GM12878 (cell line): ENCODE data around the gene ARMS2. TPM values are rescaled to one million over a fixed set of nuclear protein-coding genes. Genes with fewer than 3 reads are reported as not detected.

ENCODE experiments used
- ATAC-seq: fragments of 200-7000 bp; cut with Tn5 transposase; 3 replicates; pipeline ENCODE4 v1.9.1; 2020; ENCODE audit warnings: mild to moderate bottlenecking, moderate library complexity
- BruUV-seq: library from RNA; stranded (reverse); fragments of 400-500 nt; replicated peaks from 2 replicates; lab custom pipeline; 2021; lab: Mats Ljungman, UMichigan
- CTCF ChIA-PET: fragments of 300-600 bp; sonication (Branson Sonifier 250); formaldehyde crosslinking; extraction: SDS; loops from one replicate; lab custom pipeline; 2021; ENCODE audit warnings: inconsistent platforms; lab: Yijun Ruan, JAX
- POLR2A ChIA-PET: fragments of 350-600 bp; formaldehyde crosslinking; extraction: SDS; loops from one replicate; lab custom pipeline; 2021; ENCODE audit warnings: inconsistent platforms; lab: Charles Lee
- RAD21 ChIA-PET: fragments of 300-600 bp; sonication (Branson Sonifier 250); formaldehyde crosslinking; loops from one replicate; lab custom pipeline; 2023; ENCODE audit warnings: antibody characterized with exemption; ENCODE audit not compliant: unreplicated experiment; lab: Charles Lee
- SMC1A ChIA-PET: fragments of 300-600 bp; sonication (Branson Sonifier 250); formaldehyde crosslinking; loops from one replicate; lab custom pipeline; 2023; ENCODE audit not compliant: unreplicated experiment, uncharacterized antibody; lab: Charles Lee
- DNase-seq: peaks from one replicate; pipeline ENCODE4 v3.0.0-alpha.2; 2011; ENCODE audit warnings: low read depth, low spot score
- FAIRE-seq: peaks from 3 replicates; lab custom pipeline; 2011; peaks lifted over from hg19 to GRCh38; lab: Jason Lieb, UNC
- H2AFZ ChIP-seq: 2 replicates; pipeline ENCODE4 v1.6.0; 2011; ENCODE audit warnings: low read depth, low read length, control low read depth; ENCODE audit not compliant: control insufficient read depth
- H3K27ac ChIP-seq: 2 replicates; pipeline ENCODE4 v1.5.1; 2011; ENCODE audit warnings: control low read depth; ENCODE audit not compliant: control insufficient read depth, insufficient read depth
- H3K27me3 ChIP-seq, 2 experiments: replicated peaks in 1 of 2; 2 replicates each; pipeline versions ENCODE4 v1.6.0 to v1.6.1; 2011; ENCODE audit warnings: low read length in 1 of 2; ENCODE audit not compliant: control insufficient read depth in 2 of 2, insufficient read depth in 2 of 2
- H3K36me3 ChIP-seq, 2 experiments: 2 replicates each; pipeline ENCODE4 v1.5.1; 2011; ENCODE audit warnings: low read length in 1 of 2; ENCODE audit not compliant: control insufficient read depth in 2 of 2, insufficient read depth in 2 of 2
- H3K4me1 ChIP-seq: 2 replicates; pipeline ENCODE4 v1.6.1; 2011; ENCODE audit warnings: mild to moderate bottlenecking, low read length, moderate library complexity, mixed read lengths; ENCODE audit not compliant: control insufficient read depth, insufficient read depth
- H3K4me2 ChIP-seq: 2 replicates; pipeline ENCODE4 v1.6.0; 2011; ENCODE audit warnings: control low read depth; ENCODE audit not compliant: control insufficient read depth, insufficient read depth
- H3K4me3 ChIP-seq: fragments of 200-600 bp; sonication (generic); 2 replicates; pipeline ENCODE4 v1.5.1; 2016
- H3K79me2 ChIP-seq: 2 replicates; pipeline ENCODE4 v1.6.0; 2011; ENCODE audit warnings: low read length; ENCODE audit not compliant: control insufficient read depth, insufficient read depth
- H3K9ac ChIP-seq: 2 replicates; pipeline ENCODE4 v1.8.0; 2011; ENCODE audit warnings: low read length, control low read depth, mixed read lengths; ENCODE audit not compliant: control insufficient read depth, insufficient read depth
- H3K9me3 ChIP-seq: replicated peaks from 3 replicates; pipeline ENCODE4 v1.5.1; 2011; ENCODE audit warnings: mild to moderate bottlenecking, low read length; ENCODE audit not compliant: control insufficient read depth, insufficient read depth
- H4K20me1 ChIP-seq: 2 replicates; pipeline ENCODE4 v1.6.0; 2011; ENCODE audit not compliant: control insufficient read depth, insufficient read depth
- ATF7 ChIP-seq: fragments of 450-650 bp; IDR thresholded peaks from 2 replicates; pipeline ENCODE4 v1.6.1; 2016; ENCODE audit warnings: low read depth, mild to moderate bottlenecking
- EED ChIP-seq: sonication (generic); IDR thresholded peaks from 2 replicates; pipeline ENCODE4 v1.6.1; 2016; ENCODE audit warnings: antibody characterized with exemption, low read depth
- FOXK2 ChIP-seq: fragments of 450-650 bp; IDR thresholded peaks from 2 replicates; pipeline ENCODE4 v1.6.1; 2017; ENCODE audit warnings: mild to moderate bottlenecking, moderate library complexity
- HDAC2 ChIP-seq: fragments of 200-600 bp; sonication (generic); IDR thresholded peaks from 2 replicates; pipeline ENCODE4 v1.6.1; 2017
- KAT2A ChIP-seq: conservative IDR thresholded peaks from 2 replicates; pipeline ENCODE4 v1.6.1; 2011; ENCODE audit warnings: low read depth, low read length; ENCODE audit not compliant: control insufficient read depth
- MEF2A ChIP-seq: IDR thresholded peaks from 2 replicates; pipeline ENCODE4 v1.6.1; 2011; ENCODE audit warnings: low read depth, mild to moderate bottlenecking, low read length, moderate library complexity; ENCODE audit not compliant: insufficient read depth
- NFIC ChIP-seq: IDR thresholded peaks from 2 replicates; pipeline ENCODE4 v1.6.1; 2012; ENCODE audit warnings: low read depth, mild to moderate bottlenecking, inconsistent platforms, low read length, moderate library complexity
- POLR2A ChIP-seq: IDR thresholded peaks from 2 replicates; pipeline ENCODE4 v1.6.1; 2011; ENCODE audit warnings: low read depth, mild to moderate bottlenecking, low read length
- RELA ChIP-seq: fragments of 450-650 bp; IDR thresholded peaks from 2 replicates; pipeline ENCODE4 v1.8.0; 2014; ENCODE audit warnings: borderline replicate concordance; ENCODE audit not compliant: partially characterized antibody
- SIN3A ChIP-seq: IDR thresholded peaks from 2 replicates; pipeline ENCODE4 v1.6.1; 2012; ENCODE audit warnings: low read depth, low read length, improper control_type of control experiment
- TCF3 ChIP-seq: IDR thresholded peaks from 2 replicates; pipeline ENCODE4 v1.6.1; 2012; ENCODE audit warnings: low read depth, mild to moderate bottlenecking, low read length, borderline replicate concordance; ENCODE audit not compliant: insufficient read depth
- ZBED1 ChIP-seq: IDR thresholded peaks from 2 replicates; pipeline ENCODE4 v1.6.1; 2016; ENCODE audit warnings: borderline replicate concordance
- ZZZ3 ChIP-seq: IDR thresholded peaks from 2 replicates; pipeline ENCODE4 v1.6.1; 2011; ENCODE audit warnings: low read depth; ENCODE audit not compliant: control insufficient read depth, insufficient read length
- WGBS: methylation state at CpG from one replicate; pipeline ENCODE4 v1.1.6; 2016; ENCODE audit warnings: low lambda C conversion rate; ENCODE audit not compliant: insufficient replicate concordance, insufficient coverage; ENCODE audit errors: missing lambda C conversion rate; 5-methylcytosine and 5-hydroxymethylcytosine counted together
- in situ Hi-C: fragments of 300-500 bp; cut with MboI; formaldehyde crosslinking; loops from 9 replicates; pipeline ENCODE4 v1.14.3; 2018; ENCODE audit warnings: mixed read lengths
- intact Hi-C: fragments of 100-400 bp; cut with micrococcal nuclease; formaldehyde crosslinking; loops from one replicate; pipeline ENCODE4 v1.14.2; 2022; ENCODE audit not compliant: unreplicated experiment
- polyA plus RNA-seq, 11 experiments: library from polyadenylated mRNA; depleted of rRNA in 4 of 11; unstranded in 6 of 11; stranded (reverse) in 5 of 11; fragments of >200 nt; fragmentation: Nextera tagmentation in 4 of 11; fragmentation: Illumina TruSeq in 1 of 11; extraction: Ambion mirVana in 4 of 11; extraction: Trizol in 1 of 11; gene quantifications; 1 replicate in 1 of 11; 2 replicates in 10 of 11; pipeline versions ENCODE4 v1.2.1 to v1.2.3, GENCODE V29; 2011 to 2016; ENCODE audit warnings: inconsistent platforms in 2 of 11, missing spikeins in 2 of 11, low read depth in 1 of 11
- total RNA-seq, 4 experiments: library from RNA; depleted of rRNA in 3 of 4; stranded (reverse); fragments of >200 nt in 3 of 4; fragmentation: Illumina TruSeq in 1 of 4; extraction: Trizol in 1 of 4; gene quantifications; 2 replicates each; pipeline versions ENCODE4 v1.2.1 to v1.2.3, GENCODE V29; 2013 to 2021
- TF ChIP-seq, protein P1 (sequence below), 3 experiments: IDR thresholded peaks in 2 of 3; conservative IDR thresholded peaks in 1 of 3; 2 replicates each; pipeline ENCODE4 v1.5.1; 2011; ENCODE audit warnings: low read depth in 3 of 3, low read length in 3 of 3, mild to moderate bottlenecking in 3 of 3, control low read depth in 2 of 3, moderate library complexity in 2 of 3, inconsistent platforms in 1 of 3, mixed read lengths in 1 of 3; ENCODE audit not compliant: control insufficient read depth in 2 of 3, insufficient read depth in 1 of 3; ENCODE audit errors: extremely low read depth in 1 of 3
- TF ChIP-seq, protein P2 (sequence below): IDR thresholded peaks from 2 replicates; pipeline ENCODE4 v1.6.1; 2011; ENCODE audit warnings: low read depth, low read length, improper control_type of control experiment, borderline replicate concordance
- TF ChIP-seq, protein P3 (sequence below): IDR thresholded peaks from 2 replicates; pipeline ENCODE4 v1.6.1; 2012; ENCODE audit warnings: low read depth, low read length, improper control_type of control experiment
- TF ChIP-seq, protein P4 (sequence below): IDR thresholded peaks from 2 replicates; pipeline ENCODE4 v1.6.1; 2011; ENCODE audit warnings: borderline replicate concordance, low read depth, mild to moderate bottlenecking, moderate library complexity, low read length; ENCODE audit not compliant: insufficient read depth, poor library complexity, severe bottlenecking
- TF ChIP-seq, protein P5 (sequence below): fragments of 450-650 bp; IDR thresholded peaks from 2 replicates; pipeline ENCODE4 v1.6.1; 2017; ENCODE audit warnings: low read depth, mild to moderate bottlenecking, moderate library complexity

The ARMS2 gene
- total and polyA plus RNA-seq, 10 of the 15 experiments (the other 5 are each of a cell fraction or from before 2014, with no cell fraction given): not detected

DNA sequence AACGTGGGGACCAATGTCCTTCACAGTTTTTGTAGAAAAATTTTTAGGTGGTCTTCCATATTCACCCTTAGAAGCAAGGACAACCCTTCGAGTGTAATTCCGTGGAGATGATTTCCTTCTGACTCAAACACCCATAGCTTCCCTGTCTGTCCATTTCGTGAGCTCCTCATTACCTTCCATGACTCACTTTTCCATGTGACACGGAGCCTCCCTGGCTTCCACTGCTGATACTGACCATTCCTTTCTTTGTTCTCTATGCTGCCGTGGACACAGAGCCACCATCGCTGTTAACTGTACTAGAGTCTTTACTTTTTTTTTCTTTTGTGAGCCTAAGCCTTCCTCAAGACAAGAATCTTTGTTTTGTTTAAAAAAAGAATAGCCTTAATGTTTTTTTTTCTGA is 12.5 kb upstream of the ARMS2 start (continued):
- TF ChIP-seq, protein P1, sequence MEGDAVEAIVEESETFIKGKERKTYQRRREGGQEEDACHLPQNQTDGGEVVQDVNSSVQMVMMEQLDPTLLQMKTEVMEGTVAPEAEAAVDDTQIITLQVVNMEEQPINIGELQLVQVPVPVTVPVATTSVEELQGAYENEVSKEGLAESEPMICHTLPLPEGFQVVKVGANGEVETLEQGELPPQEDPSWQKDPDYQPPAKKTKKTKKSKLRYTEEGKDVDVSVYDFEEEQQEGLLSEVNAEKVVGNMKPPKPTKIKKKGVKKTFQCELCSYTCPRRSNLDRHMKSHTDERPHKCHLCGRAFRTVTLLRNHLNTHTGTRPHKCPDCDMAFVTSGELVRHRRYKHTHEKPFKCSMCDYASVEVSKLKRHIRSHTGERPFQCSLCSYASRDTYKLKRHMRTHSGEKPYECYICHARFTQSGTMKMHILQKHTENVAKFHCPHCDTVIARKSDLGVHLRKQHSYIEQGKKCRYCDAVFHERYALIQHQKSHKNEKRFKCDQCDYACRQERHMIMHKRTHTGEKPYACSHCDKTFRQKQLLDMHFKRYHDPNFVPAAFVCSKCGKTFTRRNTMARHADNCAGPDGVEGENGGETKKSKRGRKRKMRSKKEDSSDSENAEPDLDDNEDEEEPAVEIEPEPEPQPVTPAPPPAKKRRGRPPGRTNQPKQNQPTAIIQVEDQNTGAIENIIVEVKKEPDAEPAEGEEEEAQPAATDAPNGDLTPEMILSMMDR (IDR thresholded peaks at IDR 0.05 in 2 of 3, conservative IDR thresholded peaks at IDR 0.05 in 1 of 3; ENCODE audit: control insufficient read depth in 2 of 3, extremely low read depth in 1 of 3, insufficient read depth in 1 of 3, low read depth in 3 of 3, low read length in 3 of 3): no peak

DNA sequence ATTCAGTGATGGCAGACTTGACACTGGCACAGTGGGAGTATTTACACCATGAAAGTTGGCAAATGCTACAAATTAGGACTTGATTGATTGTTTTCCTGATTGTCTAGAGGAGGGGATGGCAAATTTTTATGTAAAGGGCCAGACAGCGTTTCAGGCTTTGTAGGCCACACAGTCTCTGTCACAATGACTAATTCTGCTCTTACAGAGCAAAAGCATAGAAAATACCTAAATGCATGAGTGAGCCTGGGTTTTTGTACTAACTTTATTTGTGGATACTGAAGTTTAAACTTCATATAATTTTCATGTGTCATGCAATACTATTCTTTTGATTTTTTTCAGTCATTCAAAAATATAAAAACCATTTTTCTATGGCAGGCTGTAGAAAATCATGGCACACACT is 9.0 kb upstream of the ARMS2 start:
- Histone ChIP-seq H3K4me1 (no peaks in the 10 kb centered on the region), H3K27ac (no peak overlapping the region), H3K36me3 (no peaks in the 10 kb centered on the region), H3K9ac (no peak overlapping the region), H3K79me2 (no peaks in the 10 kb centered on the region), H3K27me3 (no peaks in the 10 kb centered on the region), H4K20me1 (no peaks in the 10 kb centered on the region), H2AFZ (no peak overlapping the region), H3K4me3 (no peak overlapping the region), H3K9me3 (no peaks in the 10 kb centered on the region), H3K4me2 (no peak overlapping the region)
- FAIRE-seq: no peak
- SMC1A ChIA-PET: no interaction called here
- RAD21 ChIA-PET: no interaction called here
- ATAC-seq: no peak
- in situ Hi-C loops: no loop called here
- CTCF ChIA-PET: interaction anchor here (3.2 kb wide), 1 partner anchor 10 kb away, joined by 17 read pairs; no protein-coding TSS in a partner anchor
- BruUV-seq: no TSS peak
- intact Hi-C loops: no loop called here
- POLR2A ChIA-PET: no interaction called here
- DNase-seq: no peak
- WGBS: 0% methylated on average over 1 of the region's 1 CpG
- no peak for TF ChIP-seq NFIC
- TF ChIP-seq SIN3A: no peak
- TF ChIP-seq, protein P2, sequence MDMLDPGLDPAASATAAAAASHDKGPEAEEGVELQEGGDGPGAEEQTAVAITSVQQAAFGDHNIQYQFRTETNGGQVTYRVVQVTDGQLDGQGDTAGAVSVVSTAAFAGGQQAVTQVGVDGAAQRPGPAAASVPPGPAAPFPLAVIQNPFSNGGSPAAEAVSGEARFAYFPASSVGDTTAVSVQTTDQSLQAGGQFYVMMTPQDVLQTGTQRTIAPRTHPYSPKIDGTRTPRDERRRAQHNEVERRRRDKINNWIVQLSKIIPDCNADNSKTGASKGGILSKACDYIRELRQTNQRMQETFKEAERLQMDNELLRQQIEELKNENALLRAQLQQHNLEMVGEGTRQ: no peak
- TF ChIP-seq EED: no peak
- TF ChIP-seq MEF2A: no peak
- no peak for TF ChIP-seq FOXK2
- TF ChIP-seq, protein P3, sequence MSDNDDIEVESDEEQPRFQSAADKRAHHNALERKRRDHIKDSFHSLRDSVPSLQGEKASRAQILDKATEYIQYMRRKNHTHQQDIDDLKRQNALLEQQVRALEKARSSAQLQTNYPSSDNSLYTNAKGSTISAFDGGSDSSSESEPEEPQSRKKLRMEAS: no peak
- TF ChIP-seq KAT2A: no peak
- TF ChIP-seq, protein P4, sequence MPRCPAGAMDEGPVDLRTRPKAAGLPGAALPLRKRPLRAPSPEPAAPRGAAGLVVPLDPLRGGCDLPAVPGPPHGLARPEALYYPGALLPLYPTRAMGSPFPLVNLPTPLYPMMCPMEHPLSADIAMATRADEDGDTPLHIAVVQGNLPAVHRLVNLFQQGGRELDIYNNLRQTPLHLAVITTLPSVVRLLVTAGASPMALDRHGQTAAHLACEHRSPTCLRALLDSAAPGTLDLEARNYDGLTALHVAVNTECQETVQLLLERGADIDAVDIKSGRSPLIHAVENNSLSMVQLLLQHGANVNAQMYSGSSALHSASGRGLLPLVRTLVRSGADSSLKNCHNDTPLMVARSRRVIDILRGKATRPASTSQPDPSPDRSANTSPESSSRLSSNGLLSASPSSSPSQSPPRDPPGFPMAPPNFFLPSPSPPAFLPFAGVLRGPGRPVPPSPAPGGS: no peak
- TF ChIP-seq, protein P5, sequence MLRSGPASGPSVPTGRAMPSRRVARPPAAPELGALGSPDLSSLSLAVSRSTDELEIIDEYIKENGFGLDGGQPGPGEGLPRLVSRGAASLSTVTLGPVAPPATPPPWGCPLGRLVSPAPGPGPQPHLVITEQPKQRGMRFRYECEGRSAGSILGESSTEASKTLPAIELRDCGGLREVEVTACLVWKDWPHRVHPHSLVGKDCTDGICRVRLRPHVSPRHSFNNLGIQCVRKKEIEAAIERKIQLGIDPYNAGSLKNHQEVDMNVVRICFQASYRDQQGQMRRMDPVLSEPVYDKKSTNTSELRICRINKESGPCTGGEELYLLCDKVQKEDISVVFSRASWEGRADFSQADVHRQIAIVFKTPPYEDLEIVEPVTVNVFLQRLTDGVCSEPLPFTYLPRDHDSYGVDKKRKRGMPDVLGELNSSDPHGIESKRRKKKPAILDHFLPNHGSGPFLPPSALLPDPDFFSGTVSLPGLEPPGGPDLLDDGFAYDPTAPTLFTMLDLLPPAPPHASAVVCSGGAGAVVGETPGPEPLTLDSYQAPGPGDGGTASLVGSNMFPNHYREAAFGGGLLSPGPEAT: no peak
- no peak for TF ChIP-seq ZBED1
- TF ChIP-seq POLR2A: no peak
- TF ChIP-seq ZZZ3: no peak
- TF ChIP-seq TCF3: no peak
- TF ChIP-seq RELA: no peak
- no peak for TF ChIP-seq ATF7
- no peak for TF ChIP-seq HDAC2
